ENCODE data around the gene LRRC32.

DNA sequence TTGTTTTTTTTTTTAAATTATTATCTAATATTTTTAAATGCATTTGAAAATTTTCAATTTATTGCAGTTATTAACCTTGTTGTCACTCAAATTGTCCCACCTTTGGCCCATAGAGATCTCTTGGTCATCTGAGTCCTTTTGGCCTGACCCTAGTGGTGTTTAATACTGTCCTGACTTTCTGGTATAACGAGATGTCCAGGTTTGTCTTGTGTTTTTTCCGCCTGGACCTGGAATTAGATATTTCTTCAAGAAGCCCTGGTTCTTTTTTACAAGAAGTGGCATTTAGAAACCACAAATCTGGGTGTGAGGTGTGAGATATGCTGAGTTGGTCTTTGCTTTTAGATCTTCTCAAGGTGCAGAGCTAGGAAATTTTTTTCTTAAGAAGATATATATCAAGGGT, 38.1 kb downstream of the LRRC32 start:
- TF ChIP-seq, protein P1, sequence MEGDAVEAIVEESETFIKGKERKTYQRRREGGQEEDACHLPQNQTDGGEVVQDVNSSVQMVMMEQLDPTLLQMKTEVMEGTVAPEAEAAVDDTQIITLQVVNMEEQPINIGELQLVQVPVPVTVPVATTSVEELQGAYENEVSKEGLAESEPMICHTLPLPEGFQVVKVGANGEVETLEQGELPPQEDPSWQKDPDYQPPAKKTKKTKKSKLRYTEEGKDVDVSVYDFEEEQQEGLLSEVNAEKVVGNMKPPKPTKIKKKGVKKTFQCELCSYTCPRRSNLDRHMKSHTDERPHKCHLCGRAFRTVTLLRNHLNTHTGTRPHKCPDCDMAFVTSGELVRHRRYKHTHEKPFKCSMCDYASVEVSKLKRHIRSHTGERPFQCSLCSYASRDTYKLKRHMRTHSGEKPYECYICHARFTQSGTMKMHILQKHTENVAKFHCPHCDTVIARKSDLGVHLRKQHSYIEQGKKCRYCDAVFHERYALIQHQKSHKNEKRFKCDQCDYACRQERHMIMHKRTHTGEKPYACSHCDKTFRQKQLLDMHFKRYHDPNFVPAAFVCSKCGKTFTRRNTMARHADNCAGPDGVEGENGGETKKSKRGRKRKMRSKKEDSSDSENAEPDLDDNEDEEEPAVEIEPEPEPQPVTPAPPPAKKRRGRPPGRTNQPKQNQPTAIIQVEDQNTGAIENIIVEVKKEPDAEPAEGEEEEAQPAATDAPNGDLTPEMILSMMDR (IDR thresholded peaks at IDR 0.05 in 4 of 5, conservative IDR thresholded peaks at IDR 0.05 in 1 of 5), result no peak
- TF ChIP-seq POLR2A (IDR thresholded peaks at IDR 0.05), result no peak
